HG02610 (cell line): ENCODE data around the gene FOXL3.

Experiments used
- ATAC-seq: cut with Tn5 transposase; IDR thresholded peaks from one replicate; pipeline ENCODE4 v1.9.1; 2021; ENCODE audit warnings: mild to moderate bottlenecking, moderate library complexity; ENCODE audit not compliant: unreplicated experiment

The FOXL3 gene

GRCh38 chr7:300546-301290, 10.7 kb downstream of the FOXL3 start:
- ATAC-seq = no peak

GRCh38 chr7:301291-302053, 11.5 kb downstream of the FOXL3 start:
- ATAC-seq = no peak

- no peak for ATAC-seq
Observed at GRCh38 chr7:302054-302992, 12.4 kb downstream of the FOXL3 start.

GRCh38 chr7:303425-303824, 13.5 kb downstream of the FOXL3 start:
- ATAC-seq = no peak

- no peak for ATAC-seq
Observed at GRCh38 chr7:303884-304573, 14.1 kb downstream of the FOXL3 start.

- ATAC-seq = no peak
Observed at GRCh38 chr7:304574-305409, 14.8 kb downstream of the FOXL3 start.

GRCh38 chr7:305410-306151, 15.6 kb downstream of the FOXL3 start:
- ATAC-seq = no peak

GRCh38 chr7:307970-308369, 18.0 kb downstream of the FOXL3 start:
- no peak for ATAC-seq

GRCh38 chr7:309586-310228, 19.7 kb downstream of the FOXL3 start:
- ATAC-seq = no peak

- no peak for ATAC-seq
Observed at GRCh38 chr7:311131-311680, 21.2 kb downstream of the FOXL3 start.

- no peak for ATAC-seq
Observed at GRCh38 chr7:311796-312195, 21.8 kb downstream of the FOXL3 start.

GRCh38 chr7:312424-312823, 22.5 kb downstream of the FOXL3 start:
- ATAC-seq = no peak

GRCh38 chr7:314853-315252, 24.9 kb downstream of the FOXL3 start:
- no peak for ATAC-seq

GRCh38 chr7:315516-316265, 25.7 kb downstream of the FOXL3 start:
- ATAC-seq = no peak

- ATAC-seq = no peak
Observed at GRCh38 chr7:317643-318405, 27.9 kb downstream of the FOXL3 start.

- no peak for ATAC-seq
Observed at GRCh38 chr7:318476-318875, 28.5 kb downstream of the FOXL3 start.
